22Rv1 (cell line): ENCODE measurements around the gene METTL16.
"Not testable (repeated sequence)": the region's sequence is repeated elsewhere in the genome, so short reads cannot be mapped to it uniquely, and the experiment has no call there.

Source experiments
- H3K27ac ChIP-seq: fragments of 450-650 bp; 2 replicates; pipeline ENCODE4 v1.5.1; 2017
- CTCF ChIP-seq: fragments of 450-650 bp; IDR thresholded peaks from 2 replicates; pipeline ENCODE4 v1.5.1; 2017; ENCODE audit warnings: mild to moderate bottlenecking
- ZFX ChIP-seq: fragments of 450-650 bp; IDR thresholded peaks from 2 replicates; pipeline ENCODE4 v1.6.1; 2017; ENCODE audit warnings: antibody characterized with exemption, borderline replicate concordance

The METTL16 gene

GRCh38 chr17:2511462-2512369, at the start of gene METTL16:
TSS of gene METTL16 (minus strand) at chr17:2511888. CDS start at chr17:2502331, 9,557 bp downstream.
- H3K27ac ChIP-seq: peak within 1 kb of the TSS; percentile 95
- TF ChIP-seq ZFX: no peak
- TF ChIP-seq CTCF: no peak

- TF ChIP-seq CTCF (no peak), ZFX (no peak)
- H3K27ac ChIP-seq: no peak overlapping the region
These were observed 49.0 kb upstream of the METTL16 start for GRCh38 chr17:2560658-2561057.

- H3K27ac ChIP-seq: no peak overlapping the region
- TF ChIP-seq CTCF (no peak), ZFX (no peak)
These were observed 40.2 kb upstream of the METTL16 start for GRCh38 chr17:2551928-2552327.

GRCh38 chr17:2551493-2551892, 39.8 kb upstream of the METTL16 start:
- TF ChIP-seq CTCF (no peak), ZFX (no peak)
- no peak overlapping the region for H3K27ac ChIP-seq

- no peak for TF ChIP-seq ZFX
- no peak overlapping the region for H3K27ac ChIP-seq
These were observed 37.9 kb upstream of the METTL16 start for GRCh38 chr17:2549392-2550211.

- H3K27ac ChIP-seq: not testable (repeated sequence)
These were observed 36.3 kb upstream of the METTL16 start for GRCh38 chr17:2548026-2548425.

- no peak overlapping the region for H3K27ac ChIP-seq
- TF ChIP-seq CTCF (no peak), ZFX (no peak)
These were observed 35.5 kb upstream of the METTL16 start for GRCh38 chr17:2547176-2547575.

GRCh38 chr17:2545393-2545792, 33.7 kb upstream of the METTL16 start:
- TF ChIP-seq ZFX (no peak), CTCF (no peak)

More at GRCh38 chr17:2545393-2545792, 33.7 kb upstream of the METTL16 start:
- no peak overlapping the region for H3K27ac ChIP-seq
